IPS-18c (cell line): ENCODE measurements around the gene UTF1.

Experiments
- H3K4me3 ChIP-seq: 2 replicates; pipeline ENCODE4 v1.7.0; 2013; ENCODE audit warnings: low read depth, mild to moderate bottlenecking, low read length, moderate library complexity; ENCODE audit not compliant: insufficient read depth
- H3K9me3 ChIP-seq: one replicate; pipeline ENCODE4 v1.6.1; 2013; ENCODE audit warnings: mild to moderate bottlenecking, low read length, moderate library complexity; ENCODE audit not compliant: control insufficient read depth, insufficient read depth

UTF1 gene

DNA sequence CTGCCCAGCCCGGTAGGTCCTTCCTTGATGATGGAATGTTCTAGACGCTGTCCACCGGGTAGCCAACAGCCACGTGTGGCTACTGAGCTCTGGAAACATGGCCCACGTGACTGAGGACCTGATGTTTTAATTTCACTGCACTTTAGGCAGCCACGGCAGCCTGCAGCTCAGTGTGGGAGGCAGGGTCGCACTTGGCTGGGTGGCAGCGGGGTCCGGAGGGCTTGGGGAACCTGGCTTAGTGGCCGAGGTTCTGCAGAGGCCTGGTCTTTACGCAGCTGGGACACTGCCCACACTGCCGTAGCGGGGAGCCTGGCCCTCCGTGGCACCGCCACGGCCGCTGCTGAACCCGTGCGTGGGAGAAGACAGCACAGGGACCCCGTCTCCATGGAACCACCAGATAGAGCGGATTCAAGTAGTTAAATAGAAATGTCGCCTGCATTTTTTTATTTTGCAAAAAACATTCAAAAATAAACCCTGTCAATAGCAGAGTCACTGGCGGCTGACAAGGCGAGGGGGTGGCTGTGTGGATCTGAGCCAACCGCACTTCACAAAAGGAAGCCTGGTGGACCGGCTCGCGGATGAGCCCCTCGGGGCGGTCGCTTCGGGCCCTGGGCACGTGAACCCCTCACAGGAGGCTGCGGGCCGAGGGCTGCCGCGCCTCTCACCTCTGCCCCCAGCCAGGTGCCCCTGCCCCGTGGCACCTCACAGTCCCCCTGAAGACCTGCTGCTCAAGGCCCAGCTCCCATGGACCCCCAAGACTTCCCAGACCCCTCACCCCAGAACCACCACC lies 25.6 kb upstream of the UTF1 start:
- no peak overlapping the region for H3K4me3 ChIP-seq

GRCh38 chr10:133205146-133205545 lies 24.9 kb upstream of the UTF1 start:
- Histone ChIP-seq H3K9me3 (no peaks in the 10 kb centered on the region), H3K4me3 (no peak overlapping the region)

More for the DNA sequence above, 25.6 kb upstream of the UTF1 start:
- H3K9me3 ChIP-seq: no peaks in the 10 kb centered on the region

GRCh38 chr10:133206356-133207040 lies 23.5 kb upstream of the UTF1 start:
- Histone ChIP-seq H3K4me3 (no peak overlapping the region), H3K9me3 (no peaks in the 10 kb centered on the region)

GRCh38 chr10:133207041-133207600 lies 22.9 kb upstream of the UTF1 start:
- no peaks in the 10 kb centered on the region for H3K9me3 ChIP-seq

DNA sequence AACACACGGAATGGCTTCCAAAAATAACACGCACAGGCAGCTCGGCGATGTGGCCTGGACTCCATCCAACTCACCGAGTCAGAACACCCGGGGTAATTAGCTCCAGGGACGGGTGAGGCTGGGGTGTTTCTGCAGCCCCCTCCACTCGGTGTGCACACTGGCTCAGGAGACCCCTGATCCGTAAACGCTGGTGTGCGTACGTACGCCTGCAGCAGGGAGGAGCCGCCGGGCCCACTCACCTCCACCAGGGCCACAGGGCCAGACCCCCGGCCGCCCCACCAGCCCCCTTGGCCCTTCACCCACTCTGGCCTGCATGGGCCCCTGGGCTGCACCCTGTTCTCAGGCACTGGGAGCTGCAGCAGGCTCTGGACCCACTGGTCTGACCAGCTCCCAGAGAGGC lies 22.4 kb upstream of the UTF1 start:
- H3K9me3 ChIP-seq: no peaks in the 10 kb centered on the region

More at GRCh38 chr10:133207041-133207600, 22.9 kb upstream of the UTF1 start:
- no peak overlapping the region for H3K4me3 ChIP-seq

GRCh38 chr10:133208466-133208865 lies 21.6 kb upstream of the UTF1 start:
- Histone ChIP-seq H3K9me3 (no peaks in the 10 kb centered on the region), H3K4me3 (no peak overlapping the region)

More for the DNA sequence above, 22.4 kb upstream of the UTF1 start:
- H3K4me3 ChIP-seq: no peak overlapping the region

DNA sequence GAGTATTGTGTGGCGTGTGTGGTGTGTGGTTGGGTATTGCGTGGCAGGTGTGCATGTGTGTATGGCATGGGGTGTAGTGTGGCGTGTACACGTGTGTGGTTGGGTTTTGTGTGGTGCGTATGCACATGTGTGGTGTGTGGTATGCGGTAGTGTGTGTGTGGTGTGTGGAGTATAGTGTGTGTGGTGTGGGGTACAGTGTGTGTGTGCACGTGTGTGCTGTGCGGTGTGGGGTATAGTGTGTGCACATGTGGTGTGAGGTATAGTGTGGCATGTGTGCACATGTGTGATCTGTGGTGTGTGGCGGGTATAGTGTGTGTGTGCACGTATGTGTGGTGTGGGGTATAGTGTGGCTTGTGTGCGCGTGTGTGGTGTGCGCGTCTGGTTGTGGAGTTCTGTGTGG lies 20.9 kb upstream of the UTF1 start:
- no peak overlapping the region for H3K4me3 ChIP-seq

DNA sequence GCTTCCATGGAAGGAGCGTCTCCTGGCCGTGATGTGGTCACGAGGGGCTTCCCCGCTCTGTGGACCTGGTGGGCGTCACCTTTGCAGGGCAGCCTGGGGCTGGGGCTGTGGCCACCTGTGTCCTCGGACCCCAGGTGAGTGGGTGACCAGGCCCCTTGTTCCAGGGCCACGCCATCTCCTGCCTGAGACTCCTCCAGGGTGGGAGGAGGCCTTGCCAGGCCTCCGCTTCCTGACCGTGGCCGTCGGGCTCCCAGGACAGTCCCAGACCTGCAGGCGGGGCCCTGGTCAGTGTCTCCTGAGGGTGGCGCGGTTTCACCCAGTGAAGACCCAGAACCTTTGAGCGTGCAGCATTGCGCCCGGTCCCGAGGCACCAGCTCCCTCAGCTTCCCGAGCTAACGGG lies 20.4 kb upstream of the UTF1 start:
- Histone ChIP-seq H3K9me3 (no peaks in the 10 kb centered on the region), H3K4me3 (no peak overlapping the region)

More for the DNA sequence above, 20.9 kb upstream of the UTF1 start:
- H3K9me3 ChIP-seq: no peaks in the 10 kb centered on the region

DNA sequence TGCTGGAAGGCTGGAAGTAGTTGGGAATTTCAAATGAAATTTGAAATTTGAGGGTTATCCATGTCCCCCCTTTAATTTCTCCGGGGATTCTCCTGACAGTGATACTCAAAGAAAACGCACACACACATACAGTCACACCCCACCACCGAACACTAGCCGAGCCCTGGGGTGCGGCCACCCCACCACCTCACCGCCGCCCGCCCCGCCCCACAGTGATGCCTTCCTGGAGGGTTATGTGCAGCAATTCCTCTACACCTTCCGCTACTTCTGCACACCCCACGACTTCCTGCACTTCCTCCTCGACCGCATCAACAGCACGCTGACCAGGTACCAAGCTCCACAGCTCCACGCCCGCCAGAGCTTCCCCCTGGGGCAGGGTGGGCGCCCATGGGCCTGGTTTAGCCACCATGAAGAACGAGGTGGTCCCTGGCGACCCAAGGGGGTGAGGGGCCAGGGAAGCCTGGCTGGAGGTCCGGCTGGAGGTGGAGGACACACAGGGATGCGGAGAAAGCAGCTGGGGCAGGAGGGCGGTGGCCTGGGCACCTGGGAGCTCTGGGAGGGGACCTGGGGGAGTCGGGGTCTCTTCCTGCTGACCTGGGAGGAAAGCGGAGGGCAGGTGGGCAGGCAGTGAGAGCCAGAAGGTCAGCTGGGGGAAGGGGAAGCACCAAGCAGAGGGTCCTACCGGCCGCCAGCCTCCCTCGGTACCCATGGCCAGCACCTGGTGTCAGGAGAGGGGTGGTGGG lies 19.4 kb upstream of the UTF1 start:
- H3K9me3 ChIP-seq: no peaks in the 10 kb centered on the region
- no peak overlapping the region for H3K4me3 ChIP-seq

- H3K9me3 ChIP-seq: no peaks in the 10 kb centered on the region
- H3K4me3 ChIP-seq: no peak overlapping the region
These were observed 18.7 kb upstream of the UTF1 start for GRCh38 chr10:133211141-133211830.

- H3K4me3 ChIP-seq: no peak overlapping the region
- no peaks in the 10 kb centered on the region for H3K9me3 ChIP-seq
These were observed 17.8 kb upstream of the UTF1 start for GRCh38 chr10:133211959-133212852.

DNA sequence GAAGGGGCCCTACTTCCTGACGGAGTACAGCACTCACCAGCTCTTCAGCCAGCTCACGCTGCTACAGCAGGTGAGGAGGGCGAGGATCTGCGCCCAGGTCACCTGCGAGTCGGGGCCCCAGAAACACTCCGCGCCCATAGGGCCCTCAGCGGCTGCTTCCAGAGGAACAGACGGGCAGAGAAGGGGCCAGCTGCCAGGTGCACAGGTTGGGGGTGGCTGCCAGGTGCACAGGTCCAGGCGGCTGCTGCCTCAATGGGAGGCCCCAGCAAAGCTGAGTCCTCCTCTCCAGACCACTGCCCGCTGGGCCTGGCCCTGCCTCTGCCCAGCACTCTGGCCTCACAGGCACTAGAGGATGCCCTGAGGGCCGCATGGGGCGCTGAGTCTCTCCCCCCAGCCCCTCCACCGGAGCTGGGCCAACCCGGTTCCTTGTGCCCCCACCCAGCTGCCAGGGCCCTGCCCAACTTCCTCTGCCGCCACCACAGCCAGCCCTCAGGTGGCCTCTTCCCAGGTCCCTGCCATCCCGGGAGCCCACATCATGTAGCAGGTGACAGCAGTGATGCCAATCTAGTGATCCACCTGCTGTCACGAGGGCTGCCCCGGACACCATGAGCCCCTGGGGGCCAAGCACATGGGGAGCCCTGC lies 17.0 kb upstream of the UTF1 start:
- Histone ChIP-seq H3K4me3 (no peak overlapping the region), H3K9me3 (no peaks in the 10 kb centered on the region)

GRCh38 chr10:133213641-133214467 lies 16.2 kb upstream of the UTF1 start:
- H3K9me3 ChIP-seq: no peaks in the 10 kb centered on the region
- H3K4me3 ChIP-seq: no peak overlapping the region

GRCh38 chr10:133214468-133215410 lies 15.3 kb upstream of the UTF1 start:
- Histone ChIP-seq H3K9me3 (no peaks in the 10 kb centered on the region), H3K4me3 (no peak overlapping the region)
